Panc1 (cell line): ENCODE results near the gene UGT2A1. TPM values are rescaled to one million over a fixed set of nuclear protein-coding genes. Genes with fewer than 3 reads are reported as not detected.

Experiments
- ATAC-seq: fragments of 200-7000 bp; cut with Tn5 transposase; 2 replicates; pipeline ENCODE4 v1.9.1; 2020; ENCODE audit warnings: mild to moderate bottlenecking, moderate library complexity
- BruUV-seq: library from RNA; stranded (reverse); fragments of 400-500 nt; replicated peaks from 2 replicates; lab custom pipeline; 2021; lab: Mats Ljungman, UMichigan
- CTCF ChIA-PET: fragments of 300-600 bp; sonication (Branson Sonifier 250); formaldehyde crosslinking; loops from one replicate; lab custom pipeline; 2022; ENCODE audit warnings: antibody characterized with exemption; lab: Charles Lee
- POLR2A ChIA-PET: fragments of 300-600 bp; sonication (Branson Sonifier 250); formaldehyde crosslinking; loops from one replicate; lab custom pipeline; 2022; ENCODE audit warnings: antibody characterized with exemption; lab: Charles Lee
- DNase-seq: peaks from one replicate; pipeline ENCODE4 v3.0.0-alpha.2; 2010; ENCODE audit warnings: low read depth, low spot score
- H3K27ac ChIP-seq: 2 replicates; pipeline ENCODE4 v1.5.1; 2011; ENCODE audit warnings: mild to moderate bottlenecking, low read length, inconsistent platforms
- H3K27me3 ChIP-seq: fragments of 200-500 bp; sonication (Bioruptor generic); 2 replicates; pipeline ENCODE4 v1.6.0; 2014; ENCODE audit warnings: low read length, inconsistent platforms; ENCODE audit not compliant: control insufficient read depth, insufficient read depth
- H3K36me3 ChIP-seq: fragments of 200-500 bp; sonication (Bioruptor generic); 2 replicates; pipeline ENCODE4 v1.5.1; 2014; ENCODE audit warnings: inconsistent platforms, mild to moderate bottlenecking, low read length, moderate library complexity; ENCODE audit not compliant: control insufficient read depth, insufficient read depth
- H3K4me1 ChIP-seq: 2 replicates; pipeline ENCODE4 v1.5.1; 2011; ENCODE audit warnings: inconsistent platforms, mild to moderate bottlenecking, low read length, moderate library complexity; ENCODE audit not compliant: control insufficient read depth, insufficient read depth
- H3K4me3 ChIP-seq, 2 experiments: 2 replicates each; pipeline ENCODE4 v1.5.1; 2011 to 2012; ENCODE audit warnings: low read depth in 2 of 2, low read length in 2 of 2, mild to moderate bottlenecking in 2 of 2, inconsistent platforms in 1 of 2, moderate library complexity in 1 of 2
- H3K9me3 ChIP-seq: fragments of 200-500 bp; sonication (Bioruptor generic); 2 replicates; pipeline ENCODE4 v1.5.1; 2014; ENCODE audit warnings: low read depth, mild to moderate bottlenecking, inconsistent platforms, low read length, moderate library complexity; ENCODE audit not compliant: control insufficient read depth, insufficient read depth
- POLR2AphosphoS5 ChIP-seq: IDR thresholded peaks from 2 replicates; pipeline ENCODE4 v1.6.1; 2012; ENCODE audit warnings: mild to moderate bottlenecking, low read depth, low read length, moderate library complexity
- SIN3A ChIP-seq: IDR thresholded peaks from 2 replicates; pipeline ENCODE4 v1.6.1; 2012; ENCODE audit warnings: low read depth, mild to moderate bottlenecking, low read length, moderate library complexity, borderline replicate concordance; ENCODE audit not compliant: insufficient read depth
- TCF7L2 ChIP-seq: IDR thresholded peaks from 2 replicates; pipeline ENCODE4 v1.6.1; 2011; ENCODE audit warnings: mild to moderate bottlenecking, low read depth, low read length, inconsistent platforms
- in situ Hi-C: cut with HindIII; loops from 2 replicates; pipeline ENCODE4 v1.10.0; 2016; ENCODE audit warnings: low sequenced_read_pairs, low pct_unique_long_range_greater_than_20kb
- intact Hi-C: fragments of 100-400 bp; cut with micrococcal nuclease; formaldehyde crosslinking; loops from one replicate; pipeline ENCODE4 v1.10.0; 2022; ENCODE audit not compliant: unreplicated experiment
- total RNA-seq: library from RNA; stranded (reverse); gene quantifications from one replicate; pipeline ENCODE4 v1.2.1, GENCODE V29; 2021; ENCODE audit not compliant: unreplicated experiment
- TF ChIP-seq, protein P1 (sequence below), 2 experiments: IDR thresholded peaks; 2 replicates each; pipeline ENCODE4 v1.6.1; 2011 to 2012; ENCODE audit warnings: low read depth in 2 of 2, control low read depth in 1 of 2, low read length in 1 of 2, mild to moderate bottlenecking in 1 of 2, moderate library complexity in 1 of 2; ENCODE audit not compliant: insufficient read depth in 1 of 2
- TF ChIP-seq, protein P2 (sequence below): fragments of 450-650 bp; IDR thresholded peaks from 2 replicates; pipeline ENCODE4 v1.5.1; 2017; ENCODE audit warnings: mild to moderate bottlenecking

Gene UGT2A1
- total RNA-seq, 1 experiment from 2014 or later: not detected

DNA sequence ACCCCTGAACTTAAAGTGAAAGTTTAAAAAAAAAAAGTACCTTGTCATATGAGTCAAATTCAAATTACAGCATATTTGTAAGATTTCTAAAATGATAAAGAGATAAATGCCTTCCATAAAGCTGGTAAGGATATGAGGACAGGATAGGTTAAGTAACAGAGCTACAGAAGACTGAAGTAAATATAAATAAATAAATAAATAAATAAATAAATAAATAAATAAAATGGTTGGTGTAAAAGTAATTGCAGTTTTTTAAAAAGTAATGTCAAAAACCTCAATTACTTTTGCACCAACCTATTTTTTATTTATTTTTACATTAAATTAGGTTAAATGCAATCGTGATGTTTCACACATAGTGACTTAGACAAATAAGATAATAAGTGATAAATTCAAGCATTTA lies 75.8 kb downstream of the UGT2A1 start:
- Histone ChIP-seq H3K4me3 (no peak overlapping the region), H3K9me3 (no peaks in the 10 kb centered on the region), H3K27ac (no peak overlapping the region), H3K36me3 (no peaks in the 10 kb centered on the region), H3K27me3 (no peaks in the 10 kb centered on the region), H3K4me1 (no peaks in the 10 kb centered on the region)
- no TSS peak for BruUV-seq
- ChIA-PET POLR2A (no interaction called here), CTCF (no interaction called here)
- intact Hi-C loops: no loop called here
- in situ Hi-C loops: no loop called here
- DNase-seq (no peak), ATAC-seq (no peak)
- TF ChIP-seq, protein P1, sequence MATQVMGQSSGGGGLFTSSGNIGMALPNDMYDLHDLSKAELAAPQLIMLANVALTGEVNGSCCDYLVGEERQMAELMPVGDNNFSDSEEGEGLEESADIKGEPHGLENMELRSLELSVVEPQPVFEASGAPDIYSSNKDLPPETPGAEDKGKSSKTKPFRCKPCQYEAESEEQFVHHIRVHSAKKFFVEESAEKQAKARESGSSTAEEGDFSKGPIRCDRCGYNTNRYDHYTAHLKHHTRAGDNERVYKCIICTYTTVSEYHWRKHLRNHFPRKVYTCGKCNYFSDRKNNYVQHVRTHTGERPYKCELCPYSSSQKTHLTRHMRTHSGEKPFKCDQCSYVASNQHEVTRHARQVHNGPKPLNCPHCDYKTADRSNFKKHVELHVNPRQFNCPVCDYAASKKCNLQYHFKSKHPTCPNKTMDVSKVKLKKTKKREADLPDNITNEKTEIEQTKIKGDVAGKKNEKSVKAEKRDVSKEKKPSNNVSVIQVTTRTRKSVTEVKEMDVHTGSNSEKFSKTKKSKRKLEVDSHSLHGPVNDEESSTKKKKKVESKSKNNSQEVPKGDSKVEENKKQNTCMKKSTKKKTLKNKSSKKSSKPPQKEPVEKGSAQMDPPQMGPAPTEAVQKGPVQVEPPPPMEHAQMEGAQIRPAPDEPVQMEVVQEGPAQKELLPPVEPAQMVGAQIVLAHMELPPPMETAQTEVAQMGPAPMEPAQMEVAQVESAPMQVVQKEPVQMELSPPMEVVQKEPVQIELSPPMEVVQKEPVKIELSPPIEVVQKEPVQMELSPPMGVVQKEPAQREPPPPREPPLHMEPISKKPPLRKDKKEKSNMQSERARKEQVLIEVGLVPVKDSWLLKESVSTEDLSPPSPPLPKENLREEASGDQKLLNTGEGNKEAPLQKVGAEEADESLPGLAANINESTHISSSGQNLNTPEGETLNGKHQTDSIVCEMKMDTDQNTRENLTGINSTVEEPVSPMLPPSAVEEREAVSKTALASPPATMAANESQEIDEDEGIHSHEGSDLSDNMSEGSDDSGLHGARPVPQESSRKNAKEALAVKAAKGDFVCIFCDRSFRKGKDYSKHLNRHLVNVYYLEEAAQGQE (IDR thresholded peaks at IDR 0.05; ENCODE audit: insufficient read depth in 1 of 2, low read depth in 2 of 2, low read length in 1 of 2): no peak
- TF ChIP-seq, protein P2, sequence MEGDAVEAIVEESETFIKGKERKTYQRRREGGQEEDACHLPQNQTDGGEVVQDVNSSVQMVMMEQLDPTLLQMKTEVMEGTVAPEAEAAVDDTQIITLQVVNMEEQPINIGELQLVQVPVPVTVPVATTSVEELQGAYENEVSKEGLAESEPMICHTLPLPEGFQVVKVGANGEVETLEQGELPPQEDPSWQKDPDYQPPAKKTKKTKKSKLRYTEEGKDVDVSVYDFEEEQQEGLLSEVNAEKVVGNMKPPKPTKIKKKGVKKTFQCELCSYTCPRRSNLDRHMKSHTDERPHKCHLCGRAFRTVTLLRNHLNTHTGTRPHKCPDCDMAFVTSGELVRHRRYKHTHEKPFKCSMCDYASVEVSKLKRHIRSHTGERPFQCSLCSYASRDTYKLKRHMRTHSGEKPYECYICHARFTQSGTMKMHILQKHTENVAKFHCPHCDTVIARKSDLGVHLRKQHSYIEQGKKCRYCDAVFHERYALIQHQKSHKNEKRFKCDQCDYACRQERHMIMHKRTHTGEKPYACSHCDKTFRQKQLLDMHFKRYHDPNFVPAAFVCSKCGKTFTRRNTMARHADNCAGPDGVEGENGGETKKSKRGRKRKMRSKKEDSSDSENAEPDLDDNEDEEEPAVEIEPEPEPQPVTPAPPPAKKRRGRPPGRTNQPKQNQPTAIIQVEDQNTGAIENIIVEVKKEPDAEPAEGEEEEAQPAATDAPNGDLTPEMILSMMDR: no peak
- no peak for TF ChIP-seq SIN3A

DNA sequence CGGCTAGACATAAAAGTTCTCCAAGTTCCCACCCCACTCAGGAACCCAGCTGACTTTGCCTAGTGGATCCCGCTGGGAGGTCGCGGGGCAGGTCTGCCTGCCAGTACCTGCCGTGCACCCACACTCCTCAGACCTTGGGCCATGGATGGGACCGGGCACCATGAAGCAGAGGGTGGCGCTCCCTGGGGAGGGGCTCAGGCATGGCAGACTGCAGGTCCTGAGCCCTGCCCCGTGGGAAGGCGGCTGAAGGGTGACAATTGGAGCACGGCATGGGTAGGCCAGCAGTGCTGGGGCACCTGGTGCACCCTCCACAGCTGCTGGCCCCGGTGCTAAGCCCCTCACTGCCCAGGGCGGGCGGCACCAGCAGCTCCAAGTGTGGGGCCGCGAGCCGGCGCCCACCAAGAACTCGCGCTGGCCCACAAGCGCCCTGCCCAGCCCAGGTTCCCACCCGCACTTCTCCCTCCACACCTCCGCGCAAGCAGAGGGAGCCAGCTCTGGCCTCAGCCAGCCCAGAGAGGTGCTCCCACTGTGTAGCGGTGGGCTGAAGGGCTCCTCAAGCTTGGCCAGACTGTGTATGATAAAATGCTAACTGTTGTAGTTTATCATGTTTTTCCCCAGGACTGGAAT lies 76.7 kb downstream of the UGT2A1 start:
- no peaks in the 10 kb centered on the region for H3K9me3 ChIP-seq
- intact Hi-C loops: no loop called here
- POLR2A ChIA-PET: no interaction called here
- H3K27me3 ChIP-seq: no peaks in the 10 kb centered on the region
- no peak for TF ChIP-seq TCF7L2
- TF ChIP-seq, protein P1 (IDR thresholded peaks at IDR 0.05; ENCODE audit: insufficient read depth in 1 of 2, low read depth in 2 of 2, low read length in 1 of 2): no peak
- no peak for TF ChIP-seq POLR2AphosphoS5
- TF ChIP-seq, protein P2: no peak
- TF ChIP-seq SIN3A: no peak
- H3K4me1 ChIP-seq: no peaks in the 10 kb centered on the region
- in situ Hi-C loops: no loop called here
- H3K36me3 ChIP-seq: no peaks in the 10 kb centered on the region
- CTCF ChIA-PET: no interaction called here
- H3K27ac ChIP-seq: no peak overlapping the region
- BruUV-seq: no TSS peak
- ATAC-seq (no peak), DNase-seq (no peak)
- no peak overlapping the region for H3K4me3 ChIP-seq
